ENCODE data around the gene ANKS6. TPM values are rescaled to one million over a fixed set of nuclear protein-coding genes. Genes with fewer than 3 reads are reported as not detected.

ANKS6 gene
- total RNA-seq, 1 donor from 2014 or later: 26.7 TPM

- H3K27ac ChIP-seq: no peak overlapping the region
- no peak for ATAC-seq
- no peak for TF ChIP-seq CTCF (IDR thresholded peaks at IDR 0.05)
- no peaks in the 10 kb centered on the region for H3K9me3 ChIP-seq
- intact Hi-C loops (cut with DNase I): no loop called here
- H3K27me3 ChIP-seq: no peaks in the 10 kb centered on the region
- H3K4me1 ChIP-seq: no peaks in the 10 kb centered on the region
- no peak for DNase-seq
- peaks cover 3% of the 10 kb centered on the region for H3K36me3 ChIP-seq
- H3K4me3 ChIP-seq: no peak overlapping the region
These were observed 27.4 kb upstream of the ANKS6 start for GRCh38 chr9:98823666-98824334.

- H3K36me3 ChIP-seq: peaks cover 3% of the 10 kb centered on the region
- H3K4me1 ChIP-seq: no peaks in the 10 kb centered on the region
- no peaks in the 10 kb centered on the region for H3K27me3 ChIP-seq
- ATAC-seq (no peak), DNase-seq (no peak)
- intact Hi-C loops (cut with DNase I): no loop called here
- no peak overlapping the region for H3K27ac ChIP-seq
- no peak overlapping the region for H3K4me3 ChIP-seq
- TF ChIP-seq CTCF (IDR thresholded peaks at IDR 0.05): no peak
- H3K9me3 ChIP-seq: no peaks in the 10 kb centered on the region
These were observed 26.3 kb upstream of the ANKS6 start for GRCh38 chr9:98822661-98823060.

- H3K4me1 ChIP-seq: no peaks in the 10 kb centered on the region
- no peak overlapping the region for H3K4me3 ChIP-seq
- no peaks in the 10 kb centered on the region for H3K27me3 ChIP-seq
- no peak overlapping the region for H3K27ac ChIP-seq
- no peaks in the 10 kb centered on the region for H3K9me3 ChIP-seq
- TF ChIP-seq CTCF (IDR thresholded peaks at IDR 0.05): no peak
- peaks cover 3% of the 10 kb centered on the region for H3K36me3 ChIP-seq
- no peak for ATAC-seq
- intact Hi-C loops (cut with DNase I): no loop called here
- DNase-seq: no peak
These were observed 25.5 kb upstream of the ANKS6 start for GRCh38 chr9:98821831-98822230.

- H3K4me1 ChIP-seq: no peaks in the 10 kb centered on the region
- no peak overlapping the region for H3K27ac ChIP-seq
- ATAC-seq (no peak), DNase-seq (no peak)
- H3K36me3 ChIP-seq: peaks cover 3% of the 10 kb centered on the region
- no peaks in the 10 kb centered on the region for H3K27me3 ChIP-seq
- H3K4me3 ChIP-seq: no peak overlapping the region
- H3K9me3 ChIP-seq: no peaks in the 10 kb centered on the region
- TF ChIP-seq CTCF (IDR thresholded peaks at IDR 0.05): no peak
- intact Hi-C loops (cut with DNase I): no loop called here
These were observed 22.9 kb upstream of the ANKS6 start for GRCh38 chr9:98819231-98819630.

- H3K27me3 ChIP-seq: no peaks in the 10 kb centered on the region
- intact Hi-C loops (cut with DNase I): no loop called here
- H3K4me3 ChIP-seq: no peak overlapping the region
- peaks cover 3% of the 10 kb centered on the region for H3K36me3 ChIP-seq
- H3K4me1 ChIP-seq: no peaks in the 10 kb centered on the region
- no peak for TF ChIP-seq CTCF (IDR thresholded peaks at IDR 0.05)
- ATAC-seq (no peak), DNase-seq (no peak)
- H3K9me3 ChIP-seq: no peaks in the 10 kb centered on the region
- no peak overlapping the region for H3K27ac ChIP-seq
These were observed 22.4 kb upstream of the ANKS6 start for GRCh38 chr9:98818764-98819163.

Data from upper lobe of right lung (tissue), 1 donor.